COLO668 (cell line): ENCODE data around the gene F2RL2.

Source experiments
- DNase-seq: peaks from one replicate; lab custom pipeline; 2025; ENCODE audit not compliant: unreplicated experiment; lab: John Stamatoyannopoulos, UW

F2RL2 gene

GRCh38 chr5:76585783-76586217 lies 37.4 kb downstream of the F2RL2 start:
- no peak for DNase-seq

GRCh38 chr5:76583163-76584047 lies 39.8 kb downstream of the F2RL2 start:
- DNase-seq, result no peak

DNA sequence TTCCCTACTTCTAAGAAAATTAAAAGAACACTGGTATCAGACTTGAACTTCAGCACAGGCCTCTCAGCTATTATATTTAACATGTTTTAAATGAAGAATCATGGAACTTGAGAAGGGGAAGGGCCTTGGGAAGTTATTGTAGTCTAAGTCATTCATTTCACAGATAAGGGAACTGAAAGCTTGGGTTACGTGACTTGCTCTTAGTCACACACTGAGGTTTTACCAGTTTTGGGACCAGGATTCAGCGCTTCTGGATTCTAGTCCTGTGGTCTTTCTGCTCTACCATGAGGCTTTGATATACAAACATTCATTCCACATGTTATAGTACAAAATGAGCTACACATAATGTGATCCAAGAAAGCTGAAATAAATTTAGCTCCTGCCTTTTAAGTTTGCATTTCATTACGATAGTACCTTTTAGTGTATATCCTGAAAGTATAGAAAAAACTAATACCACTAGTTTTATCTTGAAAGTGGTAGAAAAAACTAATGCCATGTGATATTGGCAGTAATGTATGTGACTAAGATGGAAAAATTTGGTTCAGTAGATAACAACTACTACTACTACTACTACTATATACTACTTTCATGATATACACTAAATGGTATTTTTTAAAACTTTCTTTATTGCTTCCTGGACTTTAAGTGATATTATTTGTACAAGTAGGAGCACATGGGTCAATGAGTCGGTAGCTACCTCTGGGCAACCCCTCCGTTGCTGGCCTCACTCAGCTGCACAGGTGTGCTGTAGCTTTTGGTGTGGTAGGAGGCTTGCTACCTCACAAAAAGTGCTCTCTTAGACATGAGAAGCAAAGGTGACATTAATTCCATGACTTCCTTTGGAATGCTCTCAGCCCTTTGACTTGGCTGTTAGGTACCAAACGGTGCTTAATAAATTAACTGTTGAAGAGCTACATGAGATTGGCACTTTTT lies 40.7 kb downstream of the F2RL2 start:
- DNase-seq, result no peak

DNA sequence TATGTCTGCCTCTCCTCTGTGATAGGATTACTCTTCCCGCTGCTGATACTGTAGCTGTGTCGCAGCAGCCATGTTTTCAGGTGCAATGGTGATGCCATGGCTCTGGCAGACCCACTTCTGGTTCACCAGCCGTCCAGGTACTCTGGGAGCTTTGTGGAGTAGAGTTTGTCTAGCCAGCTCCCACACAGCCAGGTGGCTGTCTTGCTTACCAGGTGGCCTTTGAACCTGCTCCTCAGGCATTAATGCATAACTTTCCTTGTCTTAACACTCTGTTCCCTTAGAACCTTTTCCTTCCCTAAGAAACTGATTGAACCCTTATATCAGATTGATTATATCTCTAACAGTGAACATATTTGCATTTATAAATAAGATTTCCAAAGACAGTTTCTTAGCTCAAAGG lies 42.2 kb downstream of the F2RL2 start:
- no peak for DNase-seq

- no peak for DNase-seq
Observed at GRCh38 chr5:76579166-76579937, 43.9 kb downstream of the F2RL2 start.

GRCh38 chr5:76576996-76577395 lies 46.2 kb downstream of the F2RL2 start:
- DNase-seq, result no peak

GRCh38 chr5:76576450-76576849 lies 46.8 kb downstream of the F2RL2 start:
- DNase-seq, result no peak

DNA sequence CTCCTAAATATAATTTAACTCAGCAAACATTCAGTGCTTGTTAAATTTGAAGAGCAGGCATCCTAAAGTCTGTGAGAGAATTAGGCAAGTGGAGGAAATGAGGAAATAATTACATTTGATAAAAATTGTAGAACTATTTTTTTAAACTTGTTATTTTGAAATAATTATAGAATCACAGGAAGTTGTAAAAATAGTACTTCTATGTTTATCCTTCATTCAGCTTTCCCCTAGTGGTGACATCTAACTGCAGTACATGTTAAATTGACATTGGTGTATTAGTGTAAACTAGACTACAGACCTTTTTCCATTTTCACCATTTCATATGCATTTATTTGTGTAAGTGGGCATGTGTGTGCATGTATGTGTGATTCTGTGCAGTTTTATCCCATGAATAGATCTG lies 51.6 kb downstream of the F2RL2 start:
- DNase-seq, result no peak

GRCh38 chr5:76570153-76570552 lies 53.0 kb downstream of the F2RL2 start:
- DNase-seq, result no peak
